HCT116 (cell line): ENCODE results near the gene SERPINF2. TPM values are rescaled to one million over a fixed set of nuclear protein-coding genes. Genes with fewer than 3 reads are reported as not detected.

Source experiments
- ATAC-seq: fragments of 200-7000 bp; cut with Tn5 transposase; 2 replicates; pipeline ENCODE4 v1.9.1; 2020; ENCODE audit warnings: mild to moderate bottlenecking, moderate library complexity
- BruUV-seq: library from RNA; stranded (reverse); fragments of 400-500 nt; replicated peaks from 2 replicates; lab custom pipeline; 2021; lab: Mats Ljungman, UMichigan
- CTCF ChIA-PET: fragments of 300-600 bp; sonication (Branson Sonifier 250); formaldehyde crosslinking; loops from one replicate; lab custom pipeline; 2021; ENCODE audit warnings: antibody characterized with exemption; lab: Charles Lee
- POLR2A ChIA-PET: fragments of 300-600, 350-600 bp; sonication (Branson Sonifier 250); formaldehyde crosslinking; loops from one replicate; lab custom pipeline; 2021; ENCODE audit warnings: antibody characterized with exemption; lab: Charles Lee
- RAD21 ChIA-PET, 2 experiments: fragments of 300-600 bp; sonication (Branson Sonifier 250); formaldehyde crosslinking; loops; one replicate each; lab custom pipeline; 2023; ENCODE audit warnings: low total read pairs in 2 of 2; ENCODE audit not compliant: uncharacterized antibody in 2 of 2, unreplicated experiment in 2 of 2, low non-redundant PET in 1 of 2; lab: Charles Lee
- DNase-seq: peaks from one replicate; pipeline ENCODE4 v3.0.0-alpha.2; 2010; ENCODE audit warnings: low read depth, low spot score
- H2AFZ ChIP-seq: fragments of 200-600 bp; shearing (Covaris generic), sonication (generic); 2 replicates; pipeline ENCODE4 v1.6.1; 2017; ENCODE audit warnings: low read depth, mixed run types, mixed read lengths, antibody characterized with exemption, low read length; ENCODE audit not compliant: poor library complexity, severe bottlenecking
- H3K27ac ChIP-seq: 2 replicates; pipeline ENCODE4 v1.5.1; 2012; ENCODE audit warnings: low read depth, low read length
- H3K27me3 ChIP-seq: fragments of 200-600 bp; sonication (generic); 2 replicates; pipeline ENCODE4 v1.6.1; 2016; ENCODE audit warnings: mixed run types, low read length, mixed read lengths; ENCODE audit not compliant: insufficient read depth
- H3K36me3 ChIP-seq, 2 experiments: fragments of 200-500 bp in 1 of 2; fragments of 200-600 bp in 1 of 2; sonication (Bioruptor generic) in 1 of 2; sonication (generic) in 1 of 2; 2 replicates each; pipeline versions ENCODE4 v1.5.1 to v1.6.1; 2014 to 2016; ENCODE audit warnings: low read length in 2 of 2, inconsistent platforms in 1 of 2, mixed read lengths in 1 of 2, mixed run types in 1 of 2; ENCODE audit not compliant: insufficient read depth in 2 of 2, control insufficient read depth in 1 of 2
- H3K4me1 ChIP-seq, 2 experiments: fragments of 200-600 bp in 1 of 2; sonication (generic) in 1 of 2; 2 replicates each; pipeline versions ENCODE4 v1.5.1 to v1.6.1; 2012 to 2017; ENCODE audit warnings: low read length in 2 of 2, inconsistent platforms in 1 of 2, mild to moderate bottlenecking in 1 of 2, mixed read lengths in 1 of 2, mixed run types in 1 of 2, moderate library complexity in 1 of 2; ENCODE audit not compliant: insufficient read depth in 2 of 2, control insufficient read depth in 1 of 2
- H3K4me2 ChIP-seq: fragments of 200-600 bp; sonication (generic); 2 replicates; pipeline ENCODE4 v1.6.1; 2017; ENCODE audit warnings: mixed run types, low read length, mixed read lengths
- H3K4me3 ChIP-seq, 2 experiments: fragments of 200-600 bp in 1 of 2; sonication (generic) in 1 of 2; replicated peaks in 1 of 2; 2 replicates each; pipeline ENCODE4 v1.5.1; 2011 to 2016; ENCODE audit warnings: low read length in 2 of 2, control low read depth in 1 of 2, low read depth in 1 of 2, mild to moderate bottlenecking in 1 of 2, mixed read lengths in 1 of 2, mixed run types in 1 of 2
- H3K79me2 ChIP-seq: fragments of 200-600 bp; sonication (generic); 2 replicates; pipeline ENCODE4 v1.6.1; 2017; ENCODE audit warnings: mild to moderate bottlenecking, mixed run types, low read length, moderate library complexity, mixed read lengths; ENCODE audit not compliant: insufficient read depth
- H3K9ac ChIP-seq: fragments of 200-600 bp; sonication (generic); 2 replicates; pipeline ENCODE4 v1.6.1; 2016; ENCODE audit warnings: low read length, mixed read lengths
- H3K9me2 ChIP-seq: fragments of 200-600 bp; sonication (generic), shearing (Covaris generic); 2 replicates; pipeline ENCODE4 v1.6.1; 2017; ENCODE audit warnings: mixed run types, mild to moderate bottlenecking, moderate library complexity; ENCODE audit not compliant: insufficient read depth
- H3K9me3 ChIP-seq, 2 experiments: fragments of 200-500 bp in 1 of 2; fragments of 200-600 bp in 1 of 2; sonication (Bioruptor generic) in 1 of 2; sonication (generic) in 1 of 2; 2 replicates each; pipeline ENCODE4 v1.6.1; 2014 to 2017; ENCODE audit warnings: low read length in 2 of 2, mixed read lengths in 2 of 2, inconsistent platforms in 1 of 2, low read depth in 1 of 2, mild to moderate bottlenecking in 1 of 2, mixed run types in 1 of 2, moderate library complexity in 1 of 2; ENCODE audit not compliant: control insufficient read depth in 1 of 2, insufficient read depth in 1 of 2
- H4K20me1 ChIP-seq: fragments of 200-600 bp; sonication (generic), shearing (Covaris generic); 2 replicates; pipeline ENCODE4 v1.6.1; 2017; ENCODE audit warnings: mixed run types, mild to moderate bottlenecking, moderate library complexity; ENCODE audit not compliant: insufficient read depth
- CBX3 ChIP-seq: IDR thresholded peaks from 2 replicates; pipeline ENCODE4 v1.6.1; 2012; ENCODE audit warnings: low read depth
- CTCF ChIP-seq, 3 experiments: fragments of 200-600 bp in 1 of 3; sonication (generic) in 1 of 3; IDR thresholded peaks in 2 of 3; conservative IDR thresholded peaks in 1 of 3; 2 replicates each; pipeline ENCODE4 v1.5.1; 2012 to 2017; ENCODE audit warnings: low read depth in 2 of 3, low read length in 2 of 3, antibody characterized with exemption in 1 of 3, borderline replicate concordance in 1 of 3, control low read depth in 1 of 3, mild to moderate bottlenecking in 1 of 3, mixed read lengths in 1 of 3, mixed run types in 1 of 3, moderate library complexity in 1 of 3; ENCODE audit not compliant: insufficient read depth in 1 of 3
- EGR1 ChIP-seq: IDR thresholded peaks from 2 replicates; pipeline ENCODE4 v1.6.1; 2012; ENCODE audit warnings: low read depth
- EZH2 ChIP-seq: fragments of 200-600 bp; sonication (generic); IDR thresholded peaks from 2 replicates; pipeline ENCODE4 v1.6.1; 2017; ENCODE audit warnings: antibody characterized with exemption, mixed run types
- FOSL1 ChIP-seq: IDR thresholded peaks from 2 replicates; pipeline ENCODE4 v1.6.1; 2012; ENCODE audit warnings: low read depth
- MAX ChIP-seq: IDR thresholded peaks from 2 replicates; pipeline ENCODE4 v1.6.1; 2012
- POLR2AphosphoS5 ChIP-seq: IDR thresholded peaks from 2 replicates; pipeline ENCODE4 v1.6.1; 2011; ENCODE audit warnings: mild to moderate bottlenecking, low read depth, low read length, moderate library complexity
- REST ChIP-seq: IDR thresholded peaks from 2 replicates; pipeline ENCODE4 v1.6.1; 2012; ENCODE audit warnings: low read depth
- SIN3A ChIP-seq: IDR thresholded peaks from 2 replicates; pipeline ENCODE4 v1.6.1; 2012; ENCODE audit warnings: low read depth
- SRF ChIP-seq: IDR thresholded peaks from 2 replicates; pipeline ENCODE4 v1.6.1; 2012; ENCODE audit warnings: low read depth
- TCF7L2 ChIP-seq: IDR thresholded peaks from 2 replicates; pipeline ENCODE4 v1.7.0; 2011; ENCODE audit warnings: borderline replicate concordance, inconsistent platforms; ENCODE audit not compliant: insufficient read depth, insufficient read length; ENCODE audit errors: extremely low read depth
- ZFX ChIP-seq: fragments of 450-650 bp; IDR thresholded peaks from 2 replicates; pipeline ENCODE4 v1.6.1; 2017
- ZNF274 ChIP-seq: fragments of 200-500 bp; sonication (Bioruptor generic); IDR thresholded peaks from 2 replicates; pipeline ENCODE4 v1.6.1; 2014; ENCODE audit warnings: mild to moderate bottlenecking, low read depth, low read length, inconsistent platforms
- intact Hi-C: fragments of 100-400 bp; cut with micrococcal nuclease; formaldehyde crosslinking; loops from 2 replicates; pipeline ENCODE4 v1.10.0; 2022
- total RNA-seq: library from RNA; stranded (reverse); gene quantifications from one replicate; pipeline ENCODE4 v1.2.1, GENCODE V29; 2021; ENCODE audit not compliant: unreplicated experiment

SERPINF2 gene
- total RNA-seq, 1 experiment from 2014 or later = 2.5 TPM

DNA sequence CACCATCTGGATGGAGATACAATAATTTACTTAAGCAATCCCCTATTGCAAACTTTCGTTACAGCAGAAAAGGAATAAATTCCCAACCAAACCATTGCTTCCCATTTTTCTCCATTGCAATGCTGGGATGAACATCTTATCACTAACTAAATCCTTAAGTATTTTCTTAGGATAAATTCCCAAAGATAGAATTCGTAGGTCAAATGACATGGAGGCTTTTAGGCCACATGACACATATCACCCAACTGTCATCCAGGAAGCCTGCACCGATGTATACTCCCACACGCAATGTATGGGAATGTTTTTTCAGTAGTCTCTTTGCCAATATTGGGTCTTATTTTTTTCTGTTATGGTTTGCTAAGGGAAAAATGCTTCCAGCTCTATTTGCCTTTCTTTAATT, 30.9 kb upstream of the SERPINF2 start:
- peaks cover 0 to 20% of the 10 kb centered on the region in 2 experiments; a peak in 1 of 4 replicates for H3K36me3 ChIP-seq
- BruUV-seq = no TSS peak
- no peaks in the 10 kb centered on the region for H3K27me3 ChIP-seq
- no peak overlapping the region for H3K4me3 ChIP-seq
- no peak overlapping the region for H3K9ac ChIP-seq
- H3K4me2 ChIP-seq = no peak overlapping the region
- no peak overlapping the region for H3K27ac ChIP-seq
- no peak overlapping the region for H2AFZ ChIP-seq
- no peaks in the 10 kb centered on the region for H4K20me1 ChIP-seq
- H3K9me2 ChIP-seq = no peaks in the 10 kb centered on the region
- H3K79me2 ChIP-seq = peaks cover 33% of the 10 kb centered on the region; the same call in 1 of the 2 replicates
- DNase-seq = no peak
- H3K4me1 ChIP-seq = peaks cover 32 to 59% of the 10 kb centered on the region in 2 experiments
- no peak for ATAC-seq
- RAD21 ChIA-PET = no interaction called here
- no peaks in the 10 kb centered on the region for H3K9me3 ChIP-seq
- TF ChIP-seq ZFX (no peak), CBX3 (no peak), SRF (no peak), POLR2AphosphoS5 (no peak), FOSL1 (no peak), ZNF274 (no peak), REST (no peak), TCF7L2 (no peak), EGR1 (no peak), MAX (no peak), SIN3A (no peak), EZH2 (no peak), CTCF (IDR thresholded peaks at IDR 0.05 in 2 of 3, conservative IDR thresholded peaks at IDR 0.05 in 1 of 3; ENCODE audit: borderline replicate concordance in 1 of 3, insufficient read depth in 1 of 3, low read depth in 2 of 3, low read length in 2 of 3) (no peak)
- TF ChIP-seq, all 23 proteins: peak for 0
- CTCF ChIA-PET = no interaction called here
- POLR2A ChIA-PET = no interaction called here
- intact Hi-C loops = loop anchor here (10.0 kb wide), 1 partner anchor 693 kb away; the partner anchor contains the start of gene MNT
